GM20000 (cell line): ENCODE measurements around the gene ACVR1B.

Experiments
- DNase-seq: peaks from one replicate; pipeline ENCODE4 v3.0.0; 2012; ENCODE audit warnings: low spot score
- CTCF ChIP-seq: IDR thresholded peaks from 2 replicates; pipeline ENCODE4 v1.5.1; 2012; ENCODE audit warnings: mild to moderate bottlenecking, control low read depth; ENCODE audit errors: extremely low read depth, missing control alignments

The ACVR1B gene

GRCh38 chr12:52027085-52027843, 75.8 kb downstream of the ACVR1B start:
- no peak for TF ChIP-seq CTCF
- DNase-seq = no peak

- no peak for DNase-seq
Measured at GRCh38 chr12:52029685-52030084, 78.2 kb downstream of the ACVR1B start.

GRCh38 chr12:52032446-52032803, 80.9 kb downstream of the ACVR1B start:
- no peak for DNase-seq
- no peak for TF ChIP-seq CTCF

More at GRCh38 chr12:52029685-52030084, 78.2 kb downstream of the ACVR1B start:
- no peak for TF ChIP-seq CTCF

- peak; percentile 96 for DNase-seq
- TF ChIP-seq CTCF = no peak
Measured at GRCh38 chr12:52032804-52033445, 81.4 kb downstream of the ACVR1B start.

- TF ChIP-seq CTCF = no peak
- no peak for DNase-seq
Measured at GRCh38 chr12:52033446-52034140, 82.1 kb downstream of the ACVR1B start.

- DNase-seq = no peak
- no peak for TF ChIP-seq CTCF
Measured at GRCh38 chr12:52035190-52035589, 83.7 kb downstream of the ACVR1B start.

- DNase-seq = no peak
- no peak for TF ChIP-seq CTCF
Measured at GRCh38 chr12:52035926-52036325, 84.4 kb downstream of the ACVR1B start.
